ENCODE results near the gene LILRA6.

The LILRA6 gene

GRCh38 chr19:54188215-54188871 is 54.2 kb downstream of the LILRA6 start:
- DNase-seq (ENCODE audit: low read depth) = peak; percentile 46

- no peak for DNase-seq (ENCODE audit: low read depth)
Measured at GRCh38 chr19:54186934-54187381, 55.6 kb downstream of the LILRA6 start.

Data from activated T-cell treated with anti-CD3 and anti-CD28 coated beads for 1 hour (primary cell).